RWPE2 (cell line): ENCODE measurements around the gene SMU1.
A peak's percentile ranks its signal among the peaks of the same experiment; 100 is the strongest.
"Not testable (repeated sequence)": the region's sequence is repeated elsewhere in the genome, so short reads cannot be mapped to it uniquely, and the experiment has no call there.

Experiments
- ATAC-seq: fragments of 200-7000 bp; cut with Tn5 transposase; 3 replicates; pipeline ENCODE4 v1.9.1; 2021; ENCODE audit warnings: low read depth
- DNase-seq: peaks from one replicate; pipeline ENCODE4 v3.0.0-alpha.2; 2020; ENCODE audit warnings: low spot score
- H3K27ac ChIP-seq: fragments of 450-650 bp; 2 replicates; pipeline ENCODE4 v1.5.1; 2017; ENCODE audit warnings: mild to moderate bottlenecking; ENCODE audit not compliant: poor library complexity, severe bottlenecking
- H3K27me3 ChIP-seq: fragments of 250-450 bp; sonication (Bioruptor Pico); 2 replicates; pipeline ENCODE4 v1.5.1; 2021; ENCODE audit warnings: mild to moderate bottlenecking, moderate library complexity; ENCODE audit not compliant: insufficient read depth, poor library complexity, severe bottlenecking
- H3K36me3 ChIP-seq: fragments of 250-450 bp; sonication (Bioruptor Pico); 2 replicates; pipeline ENCODE4 v1.5.1; 2020; ENCODE audit warnings: low read depth, mild to moderate bottlenecking, moderate library complexity
- H3K4me1 ChIP-seq: fragments of 250-450 bp; sonication (Bioruptor Pico); 2 replicates; pipeline ENCODE4 v1.5.1; 2021; ENCODE audit warnings: mild to moderate bottlenecking, moderate library complexity; ENCODE audit not compliant: insufficient read depth, poor library complexity, severe bottlenecking
- H3K4me3 ChIP-seq: fragments of 250-450 bp; sonication (Bioruptor Pico); 2 replicates; pipeline ENCODE4 v1.5.1; 2021; ENCODE audit warnings: mild to moderate bottlenecking, moderate library complexity; ENCODE audit not compliant: severe bottlenecking
- H3K9me3 ChIP-seq: fragments of 250-450 bp; sonication (Bioruptor Pico); 2 replicates; pipeline ENCODE4 v1.5.1; 2021; ENCODE audit warnings: mild to moderate bottlenecking, moderate library complexity; ENCODE audit not compliant: severe bottlenecking
- TF ChIP-seq, protein P1 (sequence below): fragments of 450-650 bp; IDR thresholded peaks from one replicate; pipeline ENCODE4 v1.5.1; 2017; ENCODE audit warnings: mild to moderate bottlenecking, moderate library complexity; ENCODE audit not compliant: poor library complexity, severe bottlenecking

SMU1 gene

DNA sequence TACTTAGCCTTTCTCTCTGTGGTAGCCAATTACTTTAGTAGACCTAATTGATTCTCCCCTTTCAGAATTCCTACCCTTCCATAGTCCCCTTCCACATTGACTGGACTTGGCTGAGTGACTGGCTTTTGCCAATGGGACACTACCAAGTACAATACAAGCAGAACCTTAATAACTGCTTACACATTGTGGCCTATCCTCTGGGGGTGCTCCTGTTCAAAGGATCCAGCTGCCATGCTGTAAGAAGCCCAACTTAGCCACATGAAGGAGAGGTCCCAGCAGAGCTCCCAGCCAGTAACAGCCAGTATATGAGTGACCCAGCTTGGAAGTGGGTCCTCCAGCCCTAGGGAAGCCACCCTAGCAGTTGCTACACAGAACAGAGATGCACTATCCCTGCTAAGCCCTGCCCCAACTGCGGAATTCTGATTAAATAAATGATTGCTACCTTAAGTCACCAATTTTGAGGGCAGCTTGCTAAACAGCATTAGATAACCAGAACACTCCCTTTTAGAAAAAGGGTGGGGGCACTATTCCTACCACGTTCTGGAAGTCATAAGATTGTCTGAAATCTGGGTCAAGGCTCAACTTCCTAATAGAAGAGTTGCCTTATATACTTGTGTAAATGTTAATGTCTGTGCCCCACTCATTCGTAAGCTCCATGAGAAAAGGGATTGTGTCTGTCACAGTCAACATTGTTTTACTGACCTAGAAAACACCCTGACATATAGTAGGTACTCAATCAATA lies 64.0 kb downstream of the SMU1 start:
- Histone ChIP-seq H3K9me3 (no peaks in the 10 kb centered on the region), H3K36me3 (peaks cover 8% of the 10 kb centered on the region), H3K4me1 (no peaks in the 10 kb centered on the region), H3K4me3 (no peak overlapping the region), H3K27ac (no peak overlapping the region), H3K27me3 (no peaks in the 10 kb centered on the region)
- no peak for DNase-seq
- TF ChIP-seq, protein P1, sequence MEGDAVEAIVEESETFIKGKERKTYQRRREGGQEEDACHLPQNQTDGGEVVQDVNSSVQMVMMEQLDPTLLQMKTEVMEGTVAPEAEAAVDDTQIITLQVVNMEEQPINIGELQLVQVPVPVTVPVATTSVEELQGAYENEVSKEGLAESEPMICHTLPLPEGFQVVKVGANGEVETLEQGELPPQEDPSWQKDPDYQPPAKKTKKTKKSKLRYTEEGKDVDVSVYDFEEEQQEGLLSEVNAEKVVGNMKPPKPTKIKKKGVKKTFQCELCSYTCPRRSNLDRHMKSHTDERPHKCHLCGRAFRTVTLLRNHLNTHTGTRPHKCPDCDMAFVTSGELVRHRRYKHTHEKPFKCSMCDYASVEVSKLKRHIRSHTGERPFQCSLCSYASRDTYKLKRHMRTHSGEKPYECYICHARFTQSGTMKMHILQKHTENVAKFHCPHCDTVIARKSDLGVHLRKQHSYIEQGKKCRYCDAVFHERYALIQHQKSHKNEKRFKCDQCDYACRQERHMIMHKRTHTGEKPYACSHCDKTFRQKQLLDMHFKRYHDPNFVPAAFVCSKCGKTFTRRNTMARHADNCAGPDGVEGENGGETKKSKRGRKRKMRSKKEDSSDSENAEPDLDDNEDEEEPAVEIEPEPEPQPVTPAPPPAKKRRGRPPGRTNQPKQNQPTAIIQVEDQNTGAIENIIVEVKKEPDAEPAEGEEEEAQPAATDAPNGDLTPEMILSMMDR, result no peak
- no peak for ATAC-seq

GRCh38 chr9:33011831-33012230 lies 64.6 kb downstream of the SMU1 start:
- DNase-seq (no peak), ATAC-seq (no peak)
- Histone ChIP-seq H3K4me1 (no peaks in the 10 kb centered on the region), H3K27me3 (no peaks in the 10 kb centered on the region), H3K9me3 (no peaks in the 10 kb centered on the region), H3K4me3 (no peak overlapping the region), H3K36me3 (peaks cover 8% of the 10 kb centered on the region), H3K27ac (no peak overlapping the region)
- TF ChIP-seq, protein P1, result no peak

GRCh38 chr9:33007755-33008154 lies 68.7 kb downstream of the SMU1 start:
- Histone ChIP-seq H3K4me3 (no peak overlapping the region), H3K27ac (no peak overlapping the region), H3K4me1 (no peaks in the 10 kb centered on the region), H3K27me3 (no peaks in the 10 kb centered on the region), H3K9me3 (no peaks in the 10 kb centered on the region), H3K36me3 (no peaks in the 10 kb centered on the region)
- TF ChIP-seq, protein P1, result no peak
- DNase-seq, result no peak
- no peak for ATAC-seq

- ATAC-seq, H3K4me1 ChIP-seq, H3K27ac ChIP-seq, H3K36me3 ChIP-seq, H3K27me3 ChIP-seq, DNase-seq, H3K4me3 ChIP-seq, H3K9me3 ChIP-seq: not testable (repeated sequence)
Observed at GRCh38 chr9:33005335-33005734, 71.1 kb downstream of the SMU1 start.

GRCh38 chr9:33000682-33001055 lies 75.8 kb downstream of the SMU1 start:
- not testable (repeated sequence) for DNase-seq, H3K4me1 ChIP-seq, H3K9me3 ChIP-seq, ATAC-seq, H3K27me3 ChIP-seq
- Histone ChIP-seq H3K27ac (peak overlapping the region; percentile 65), H3K4me3 (peak overlapping the region; percentile 65), H3K36me3 (peaks cover 34% of the 10 kb centered on the region)

DNA sequence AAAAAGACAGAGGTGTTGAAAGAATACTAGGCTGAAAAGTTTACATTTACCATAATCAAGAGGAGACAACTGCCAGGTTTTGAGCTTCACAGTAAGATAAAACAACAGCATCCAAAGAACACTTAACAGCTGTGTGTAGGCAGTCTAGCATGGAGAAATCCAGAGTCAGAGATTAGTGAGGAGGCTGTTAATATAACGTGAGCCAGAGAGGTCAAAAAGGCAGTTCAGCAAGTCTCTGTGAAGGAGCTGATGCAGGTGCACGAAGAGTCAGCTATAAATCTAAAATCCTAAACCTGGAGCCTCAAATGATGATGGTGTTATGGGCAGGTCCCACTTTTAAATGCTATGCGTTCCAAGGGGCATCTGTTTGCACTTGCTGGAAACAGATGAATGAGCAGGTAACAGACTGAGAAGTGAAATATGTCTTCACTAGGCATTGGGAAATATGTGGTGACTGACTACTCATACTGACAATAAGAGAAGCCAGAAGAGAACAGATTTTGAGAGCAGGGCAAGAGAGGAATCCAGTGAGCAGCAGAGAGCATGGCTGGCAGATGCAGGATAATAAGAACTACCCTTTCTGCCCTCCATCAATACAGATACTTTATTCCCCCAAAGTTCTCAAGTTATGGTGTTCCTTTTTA lies 83.8 kb downstream of the SMU1 start:
- Histone ChIP-seq H3K4me3 (no peak overlapping the region), H3K9me3 (no peaks in the 10 kb centered on the region), H3K27ac (no peak overlapping the region), H3K27me3 (no peaks in the 10 kb centered on the region), H3K4me1 (no peaks in the 10 kb centered on the region), H3K36me3 (peaks cover 65% of the 10 kb centered on the region)
- 0 out of 3 replicates have a peak, but pooled peaks have one; percentile 19 for ATAC-seq
- TF ChIP-seq, protein P1, result no peak
- DNase-seq, result no peak
